Measurements from ENCODE around the gene SYVN1.

SYVN1 gene

DNA sequence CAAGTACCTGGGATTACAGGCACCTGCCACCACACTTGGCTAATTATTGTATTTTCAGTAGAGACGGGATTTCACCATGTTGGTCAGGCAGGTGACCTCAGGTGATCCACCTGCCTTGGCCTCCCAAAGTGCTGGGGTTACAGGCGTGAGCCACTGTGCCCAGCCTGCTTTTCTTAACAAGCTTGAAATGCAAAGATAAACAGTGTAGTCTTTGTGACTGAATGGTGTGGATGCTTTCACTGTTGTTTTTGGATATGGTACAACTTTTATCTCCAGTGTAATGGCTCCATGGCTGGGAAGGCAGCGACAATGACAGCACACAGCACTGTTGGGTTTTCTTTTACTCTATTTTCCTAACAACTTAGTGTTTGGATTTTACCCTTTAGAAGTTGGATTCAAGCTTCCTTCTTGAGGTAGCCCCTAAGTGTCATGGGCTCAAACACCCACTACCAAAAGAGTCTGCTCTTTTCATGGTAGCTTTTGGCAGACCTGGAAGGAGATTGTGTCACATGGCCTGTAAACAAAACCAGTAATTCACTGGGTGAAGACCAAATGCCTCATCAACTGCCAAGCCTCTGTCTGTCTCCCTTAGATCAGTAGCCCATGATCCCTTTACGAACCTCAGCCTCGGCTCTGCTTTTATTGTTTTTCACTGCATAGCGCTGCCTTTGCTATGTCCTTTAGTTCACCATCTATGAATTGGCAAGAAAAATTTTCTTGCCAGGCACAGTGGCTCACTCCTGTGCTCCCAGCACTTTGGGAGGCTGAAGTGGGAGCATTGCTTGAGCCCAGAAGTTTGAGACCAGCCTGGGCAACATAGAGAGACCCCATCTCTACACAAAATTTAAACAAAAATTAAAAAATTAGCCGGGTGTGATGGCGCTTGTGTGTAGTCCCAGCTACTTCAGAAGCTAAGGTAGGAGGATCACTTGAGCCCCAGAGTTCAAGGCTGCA lies 31.9 kb downstream of the SYVN1 start (continued):
- TF ChIP-seq ZNF366 (tag by site-specific recombination; conservative IDR thresholded peaks at IDR 0.05) (peak; percentile 68), ZBTB17 (tag by site-specific recombination; IDR thresholded peaks at IDR 0.05) (peak; percentile 71), ZEB2 (tag by site-specific recombination; IDR thresholded peaks at IDR 0.05) (peak; percentile 88), ZNF112 (tag by site-specific recombination; IDR thresholded peaks at IDR 0.05) (no peak), ZNF311 (tag by site-specific recombination; IDR thresholded peaks at IDR 0.05; ENCODE audit: borderline replicate concordance) (no peak), ZFP3 (tag by site-specific recombination; IDR thresholded peaks at IDR 0.05; ENCODE audit: low read depth) (no peak), ZNF214 (tag by site-specific recombination; IDR thresholded peaks at IDR 0.05; ENCODE audit: borderline replicate concordance) (no peak), TCF7L2 (IDR thresholded peaks at IDR 0.05; ENCODE audit: borderline replicate concordance, low read depth, low read length) (no peak), ZNF623 (tag by site-specific recombination; IDR thresholded peaks at IDR 0.05) (no peak), GLIS2 (tag by site-specific recombination; IDR thresholded peaks at IDR 0.05) (no peak), ZNF521 (tag by site-specific recombination; IDR thresholded peaks at IDR 0.05) (no peak), ZFHX2 (tag by site-specific recombination; conservative IDR thresholded peaks at IDR 0.05) (no peak), ZNF23 (tag by site-specific recombination; IDR thresholded peaks at IDR 0.05; ENCODE audit: borderline replicate concordance) (no peak), ZNF707 (tag by site-specific recombination; IDR thresholded peaks at IDR 0.05) (no peak), ZNF561 (tag by site-specific recombination; IDR thresholded peaks at IDR 0.05; ENCODE audit: borderline replicate concordance) (0 out of 2 replicates have a peak, but pooled peaks have one; percentile 17), ZNF555 (tag by site-specific recombination; conservative IDR thresholded peaks at IDR 0.05) (no peak), ZNF664 (tag by site-specific recombination; IDR thresholded peaks at IDR 0.05) (no peak), ZNF169 (tag by site-specific recombination; IDR thresholded peaks at IDR 0.05) (no peak), ZNF394 (tag by site-specific recombination; IDR thresholded peaks at IDR 0.05; ENCODE audit: borderline replicate concordance) (no peak), KLF1 (tag by site-specific recombination; IDR thresholded peaks at IDR 0.05) (peak; percentile 31), ZFP37 (tag by site-specific recombination; IDR thresholded peaks at IDR 0.05) (no peak), ZNF37A (tag by site-specific recombination; IDR thresholded peaks at IDR 0.05) (no peak), ZXDB (tag by site-specific recombination; IDR thresholded peaks at IDR 0.05) (peak; percentile 73; the same call in 1 of the 2 replicates), ZNF404 (tag by site-specific recombination; IDR thresholded peaks at IDR 0.05) (no peak)
- TF ChIP-seq, protein P1, sequence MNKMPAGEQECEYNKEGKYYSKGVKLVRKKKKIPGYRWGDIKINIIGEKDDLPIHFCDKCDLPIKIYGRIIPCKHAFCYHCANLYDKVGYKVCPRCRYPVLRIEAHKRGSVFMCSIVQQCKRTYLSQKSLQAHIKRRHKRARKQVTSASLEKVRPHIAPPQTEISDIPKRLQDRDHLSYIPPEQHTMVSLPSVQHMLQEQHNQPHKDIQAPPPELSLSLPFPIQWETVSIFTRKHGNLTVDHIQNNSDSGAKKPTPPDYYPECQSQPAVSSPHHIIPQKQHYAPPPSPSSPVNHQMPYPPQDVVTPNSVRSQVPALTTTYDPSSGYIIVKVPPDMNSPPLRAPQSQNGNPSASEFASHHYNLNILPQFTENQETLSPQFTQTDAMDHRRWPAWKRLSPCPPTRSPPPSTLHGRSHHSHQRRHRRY (tag by site-specific recombination; IDR thresholded peaks at IDR 0.05), result no peak
- TF ChIP-seq, protein P2, sequence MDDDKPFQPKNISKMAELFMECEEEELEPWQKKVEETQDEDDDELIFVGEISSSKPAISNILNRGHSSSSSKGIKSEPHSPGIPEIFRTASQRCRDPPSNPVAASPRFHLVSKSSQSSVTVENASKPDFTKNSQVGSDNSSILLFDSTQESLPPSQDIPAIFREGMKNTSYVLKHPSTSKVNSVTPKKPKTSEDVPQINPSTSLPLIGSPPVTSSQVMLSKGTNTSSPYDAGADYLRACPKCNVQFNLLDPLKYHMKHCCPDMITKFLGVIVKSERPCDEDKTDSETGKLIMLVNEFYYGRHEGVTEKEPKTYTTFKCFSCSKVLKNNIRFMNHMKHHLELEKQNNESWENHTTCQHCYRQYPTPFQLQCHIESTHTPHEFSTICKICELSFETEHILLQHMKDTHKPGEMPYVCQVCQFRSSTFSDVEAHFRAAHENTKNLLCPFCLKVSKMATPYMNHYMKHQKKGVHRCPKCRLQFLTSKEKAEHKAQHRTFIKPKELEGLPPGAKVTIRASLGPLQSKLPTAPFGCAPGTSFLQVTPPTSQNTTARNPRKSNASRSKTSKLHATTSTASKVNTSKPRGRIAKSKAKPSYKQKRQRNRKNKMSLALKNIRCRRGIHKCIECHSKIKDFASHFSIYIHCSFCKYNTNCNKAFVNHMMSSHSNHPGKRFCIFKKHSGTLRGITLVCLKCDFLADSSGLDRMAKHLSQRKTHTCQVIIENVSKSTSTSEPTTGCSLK (tag by site-specific recombination; IDR thresholded peaks at IDR 0.05), result no peak
- TF ChIP-seq, protein P3, sequence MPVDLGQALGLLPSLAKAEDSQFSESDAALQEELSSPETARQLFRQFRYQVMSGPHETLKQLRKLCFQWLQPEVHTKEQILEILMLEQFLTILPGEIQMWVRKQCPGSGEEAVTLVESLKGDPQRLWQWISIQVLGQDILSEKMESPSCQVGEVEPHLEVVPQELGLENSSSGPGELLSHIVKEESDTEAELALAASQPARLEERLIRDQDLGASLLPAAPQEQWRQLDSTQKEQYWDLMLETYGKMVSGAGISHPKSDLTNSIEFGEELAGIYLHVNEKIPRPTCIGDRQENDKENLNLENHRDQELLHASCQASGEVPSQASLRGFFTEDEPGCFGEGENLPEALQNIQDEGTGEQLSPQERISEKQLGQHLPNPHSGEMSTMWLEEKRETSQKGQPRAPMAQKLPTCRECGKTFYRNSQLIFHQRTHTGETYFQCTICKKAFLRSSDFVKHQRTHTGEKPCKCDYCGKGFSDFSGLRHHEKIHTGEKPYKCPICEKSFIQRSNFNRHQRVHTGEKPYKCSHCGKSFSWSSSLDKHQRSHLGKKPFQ (tag by site-specific recombination; IDR thresholded peaks at IDR 0.05), result no peak
- TF ChIP-seq, protein P4, sequence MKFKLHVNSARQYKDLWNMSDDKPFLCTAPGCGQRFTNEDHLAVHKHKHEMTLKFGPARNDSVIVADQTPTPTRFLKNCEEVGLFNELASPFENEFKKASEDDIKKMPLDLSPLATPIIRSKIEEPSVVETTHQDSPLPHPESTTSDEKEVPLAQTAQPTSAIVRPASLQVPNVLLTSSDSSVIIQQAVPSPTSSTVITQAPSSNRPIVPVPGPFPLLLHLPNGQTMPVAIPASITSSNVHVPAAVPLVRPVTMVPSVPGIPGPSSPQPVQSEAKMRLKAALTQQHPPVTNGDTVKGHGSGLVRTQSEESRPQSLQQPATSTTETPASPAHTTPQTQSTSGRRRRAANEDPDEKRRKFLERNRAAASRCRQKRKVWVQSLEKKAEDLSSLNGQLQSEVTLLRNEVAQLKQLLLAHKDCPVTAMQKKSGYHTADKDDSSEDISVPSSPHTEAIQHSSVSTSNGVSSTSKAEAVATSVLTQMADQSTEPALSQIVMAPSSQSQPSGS (tag by site-specific recombination; IDR thresholded peaks at IDR 0.05; ENCODE audit: low read depth), result no peak
- TF ChIP-seq, protein P5, sequence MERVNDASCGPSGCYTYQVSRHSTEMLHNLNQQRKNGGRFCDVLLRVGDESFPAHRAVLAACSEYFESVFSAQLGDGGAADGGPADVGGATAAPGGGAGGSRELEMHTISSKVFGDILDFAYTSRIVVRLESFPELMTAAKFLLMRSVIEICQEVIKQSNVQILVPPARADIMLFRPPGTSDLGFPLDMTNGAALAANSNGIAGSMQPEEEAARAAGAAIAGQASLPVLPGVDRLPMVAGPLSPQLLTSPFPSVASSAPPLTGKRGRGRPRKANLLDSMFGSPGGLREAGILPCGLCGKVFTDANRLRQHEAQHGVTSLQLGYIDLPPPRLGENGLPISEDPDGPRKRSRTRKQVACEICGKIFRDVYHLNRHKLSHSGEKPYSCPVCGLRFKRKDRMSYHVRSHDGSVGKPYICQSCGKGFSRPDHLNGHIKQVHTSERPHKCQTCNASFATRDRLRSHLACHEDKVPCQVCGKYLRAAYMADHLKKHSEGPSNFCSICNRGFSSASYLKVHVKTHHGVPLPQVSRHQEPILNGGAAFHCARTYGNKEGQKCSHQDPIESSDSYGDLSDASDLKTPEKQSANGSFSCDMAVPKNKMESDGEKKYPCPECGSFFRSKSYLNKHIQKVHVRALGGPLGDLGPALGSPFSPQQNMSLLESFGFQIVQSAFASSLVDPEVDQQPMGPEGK (tag by site-specific recombination; IDR thresholded peaks at IDR 0.05), result no peak; the same call in 1 of the 2 replicates
- TF ChIP-seq, protein P6, sequence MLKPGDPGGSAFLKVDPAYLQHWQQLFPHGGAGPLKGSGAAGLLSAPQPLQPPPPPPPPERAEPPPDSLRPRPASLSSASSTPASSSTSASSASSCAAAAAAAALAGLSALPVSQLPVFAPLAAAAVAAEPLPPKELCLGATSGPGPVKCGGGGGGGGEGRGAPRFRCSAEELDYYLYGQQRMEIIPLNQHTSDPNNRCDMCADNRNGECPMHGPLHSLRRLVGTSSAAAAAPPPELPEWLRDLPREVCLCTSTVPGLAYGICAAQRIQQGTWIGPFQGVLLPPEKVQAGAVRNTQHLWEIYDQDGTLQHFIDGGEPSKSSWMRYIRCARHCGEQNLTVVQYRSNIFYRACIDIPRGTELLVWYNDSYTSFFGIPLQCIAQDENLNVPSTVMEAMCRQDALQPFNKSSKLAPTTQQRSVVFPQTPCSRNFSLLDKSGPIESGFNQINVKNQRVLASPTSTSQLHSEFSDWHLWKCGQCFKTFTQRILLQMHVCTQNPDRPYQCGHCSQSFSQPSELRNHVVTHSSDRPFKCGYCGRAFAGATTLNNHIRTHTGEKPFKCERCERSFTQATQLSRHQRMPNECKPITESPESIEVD (tag by site-specific recombination; IDR thresholded peaks at IDR 0.05), result no peak

Measured in HEK293 (cell line).